ENCODE data around the gene IQSEC3. TPM values are rescaled to one million over a fixed set of nuclear protein-coding genes. Genes with fewer than 3 reads are reported as not detected.

The IQSEC3 gene
- total RNA-seq, 2 donors from 2014 or later = 0.78 to 1.6 TPM

GRCh38 chr12:224330-224729 is 157.8 kb downstream of the IQSEC3 start:
- no peak overlapping the region for H3K27ac ChIP-seq
- H3K27me3 ChIP-seq = no peaks in the 10 kb centered on the region
- intact Hi-C loops (cut with DNase I) = no loop called here
- H3K4me3 ChIP-seq = no peak overlapping the region
- no peaks in the 10 kb centered on the region for H3K36me3 ChIP-seq (replicated peaks in 1 of 2; ENCODE audit: insufficient read depth in 1 of 2, low read depth in 2 of 2)
- no peaks in the 10 kb centered on the region for H3K9me3 ChIP-seq
- WGBS, 2 donors = 75 to 82% methylated on average over 8 to 9 of the region's 9 CpGs
- no peak for TF ChIP-seq POLR2A (IDR thresholded peaks at IDR 0.05)
- no peak for TF ChIP-seq CTCF (IDR thresholded peaks at IDR 0.05)
- H3K4me1 ChIP-seq = no peaks in the 10 kb centered on the region
- ATAC-seq = no peak
- no peak for DNase-seq

GRCh38 chr12:225012-225411 is 158.4 kb downstream of the IQSEC3 start:
- Histone ChIP-seq H3K27ac (no peak overlapping the region), H3K4me1 (no peaks in the 10 kb centered on the region), H3K36me3 (replicated peaks in 1 of 2; ENCODE audit: insufficient read depth in 1 of 2, low read depth in 2 of 2) (no peaks in the 10 kb centered on the region), H3K9me3 (no peaks in the 10 kb centered on the region), H3K27me3 (no peaks in the 10 kb centered on the region), H3K4me3 (no peak overlapping the region)
- ATAC-seq (no peak), DNase-seq (no peak)
- intact Hi-C loops (cut with DNase I) = no loop called here
- WGBS, 2 donors = 89% methylated on average over 18 of the region's 18 CpGs
- no peak for TF ChIP-seq POLR2A (IDR thresholded peaks at IDR 0.05)
- no peak for TF ChIP-seq CTCF (IDR thresholded peaks at IDR 0.05)

GRCh38 chr12:226401-226800 is 159.8 kb downstream of the IQSEC3 start:
- H3K27me3 ChIP-seq = no peaks in the 10 kb centered on the region
- 69 to 86% methylated on average over 14 of the region's 14 CpGs for WGBS, 2 donors
- intact Hi-C loops (cut with DNase I) = no loop called here
- TF ChIP-seq CTCF (IDR thresholded peaks at IDR 0.05) (no peak), POLR2A (IDR thresholded peaks at IDR 0.05) (no peak)
- DNase-seq (no peak), ATAC-seq (no peak)
- H3K27ac ChIP-seq = no peak overlapping the region
- no peak overlapping the region for H3K4me3 ChIP-seq
- no peaks in the 10 kb centered on the region for H3K4me1 ChIP-seq
- no peaks in the 10 kb centered on the region for H3K9me3 ChIP-seq
- H3K36me3 ChIP-seq (replicated peaks in 1 of 2; ENCODE audit: insufficient read depth in 1 of 2, low read depth in 2 of 2) = no peaks in the 10 kb centered on the region

- Histone ChIP-seq H3K27me3 (no peaks in the 10 kb centered on the region), H3K4me3 (no peak overlapping the region), H3K9me3 (no peaks in the 10 kb centered on the region), H3K36me3 (replicated peaks in 1 of 2; ENCODE audit: insufficient read depth in 1 of 2, low read depth in 2 of 2) (no peaks in the 10 kb centered on the region), H3K27ac (no peak overlapping the region), H3K4me1 (no peaks in the 10 kb centered on the region)
- intact Hi-C loops (cut with DNase I) = no loop called here
- no peak for DNase-seq
- WGBS, 2 donors = 70 to 95% methylated on average over 3 to 7 of the region's 7 CpGs
- TF ChIP-seq POLR2A (IDR thresholded peaks at IDR 0.05) (no peak), CTCF (IDR thresholded peaks at IDR 0.05) (no peak)
- no peak for ATAC-seq
Observed at GRCh38 chr12:227286-227915, 160.8 kb downstream of the IQSEC3 start.

Other genes with a start within 250 kb of the IQSEC3 start
- gene SLC6A12, start 147.4 kb downstream of the IQSEC3 start, total RNA-seq = 1 to 10 TPM in 1 of 2 donors, under 1 TPM in 1; 0.33 to 6.7 TPM
- gene SLC6A13, start 196.1 kb downstream of the IQSEC3 start, total RNA-seq = not detected

All from body of pancreas (tissue), 4 donors.